Erythroblast (primary cell): ENCODE measurements around the gene LTF.

Experiments used
- GATA1 ChIP-seq: IDR thresholded peaks from 2 replicates; pipeline ENCODE4 v1.6.1; 2011; ENCODE audit warnings: low read depth, mild to moderate bottlenecking, control low read depth, low read length, moderate library complexity
- POLR2A ChIP-seq: IDR thresholded peaks from 2 replicates; pipeline ENCODE4 v1.6.1; 2011; ENCODE audit warnings: mild to moderate bottlenecking, low read length

GRCh38 chr3:46456118-46456517 lies 8.6 kb downstream of the LTF start:
- no peak for TF ChIP-seq POLR2A
- no peak for TF ChIP-seq GATA1
